ENCODE results near the gene ARHGAP28. TPM values are rescaled to one million over a fixed set of nuclear protein-coding genes. Genes with fewer than 3 reads are reported as not detected.

The ARHGAP28 gene
- total RNA-seq, 3 donors from 2014 or later: 7.3 to 13.0 (median 10.8) TPM

DNA sequence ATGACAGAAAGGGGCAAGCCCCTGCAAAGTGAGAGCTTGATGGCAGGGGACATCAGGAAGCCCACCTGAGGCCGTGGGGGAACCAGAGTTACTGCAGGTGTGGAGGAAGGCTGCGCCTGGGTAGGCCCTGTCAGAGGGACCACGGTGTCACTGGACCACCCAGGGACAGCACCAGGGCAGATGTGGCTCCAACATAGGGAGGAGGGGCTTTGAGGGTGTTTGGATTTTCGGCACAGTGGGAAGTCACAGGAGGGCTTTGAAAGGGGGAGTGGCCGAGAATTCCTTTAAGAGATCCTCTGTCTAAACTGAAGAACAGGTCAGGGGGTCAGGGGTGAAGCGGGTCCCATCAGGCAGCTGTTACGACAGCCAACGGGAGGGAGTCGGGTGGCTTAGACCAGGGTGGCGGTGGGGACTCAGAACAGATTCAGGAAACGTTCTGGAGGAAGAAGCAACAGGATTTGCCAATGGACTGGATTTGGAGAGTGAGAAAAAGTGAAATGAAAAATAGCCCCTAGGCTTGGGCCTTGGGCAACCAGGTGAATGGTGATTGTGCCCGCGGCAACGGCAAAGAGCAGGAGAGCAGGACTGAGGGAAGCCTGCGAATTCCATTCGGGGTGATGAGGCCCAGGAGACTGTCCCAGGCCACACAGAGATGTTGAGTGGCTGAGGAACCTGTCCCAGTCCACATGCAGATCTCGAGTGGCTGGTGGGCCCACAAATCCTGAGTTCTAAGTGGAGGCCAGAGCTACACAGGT lies 222.0 kb downstream of the ARHGAP28 start:
- H3K27ac ChIP-seq: no peak overlapping the region
- no peak overlapping the region for H3K4me3 ChIP-seq
- no peaks in the 10 kb centered on the region for H3K27me3 ChIP-seq
- intact Hi-C loops (cut with DNase I; ENCODE audit: low total_unique reads): no loop called here
- TF ChIP-seq, protein P1, sequence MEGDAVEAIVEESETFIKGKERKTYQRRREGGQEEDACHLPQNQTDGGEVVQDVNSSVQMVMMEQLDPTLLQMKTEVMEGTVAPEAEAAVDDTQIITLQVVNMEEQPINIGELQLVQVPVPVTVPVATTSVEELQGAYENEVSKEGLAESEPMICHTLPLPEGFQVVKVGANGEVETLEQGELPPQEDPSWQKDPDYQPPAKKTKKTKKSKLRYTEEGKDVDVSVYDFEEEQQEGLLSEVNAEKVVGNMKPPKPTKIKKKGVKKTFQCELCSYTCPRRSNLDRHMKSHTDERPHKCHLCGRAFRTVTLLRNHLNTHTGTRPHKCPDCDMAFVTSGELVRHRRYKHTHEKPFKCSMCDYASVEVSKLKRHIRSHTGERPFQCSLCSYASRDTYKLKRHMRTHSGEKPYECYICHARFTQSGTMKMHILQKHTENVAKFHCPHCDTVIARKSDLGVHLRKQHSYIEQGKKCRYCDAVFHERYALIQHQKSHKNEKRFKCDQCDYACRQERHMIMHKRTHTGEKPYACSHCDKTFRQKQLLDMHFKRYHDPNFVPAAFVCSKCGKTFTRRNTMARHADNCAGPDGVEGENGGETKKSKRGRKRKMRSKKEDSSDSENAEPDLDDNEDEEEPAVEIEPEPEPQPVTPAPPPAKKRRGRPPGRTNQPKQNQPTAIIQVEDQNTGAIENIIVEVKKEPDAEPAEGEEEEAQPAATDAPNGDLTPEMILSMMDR (IDR thresholded peaks at IDR 0.05): no peak
- no peak for TF ChIP-seq POLR2AphosphoS5 (IDR thresholded peaks at IDR 0.05)
- no peaks in the 10 kb centered on the region for H3K36me3 ChIP-seq
- H3K9me3 ChIP-seq: no peaks in the 10 kb centered on the region
- no peaks in the 10 kb centered on the region for H3K4me1 ChIP-seq
- DNase-seq (ENCODE audit: low spot score in 2 of 2): no peak

DNA sequence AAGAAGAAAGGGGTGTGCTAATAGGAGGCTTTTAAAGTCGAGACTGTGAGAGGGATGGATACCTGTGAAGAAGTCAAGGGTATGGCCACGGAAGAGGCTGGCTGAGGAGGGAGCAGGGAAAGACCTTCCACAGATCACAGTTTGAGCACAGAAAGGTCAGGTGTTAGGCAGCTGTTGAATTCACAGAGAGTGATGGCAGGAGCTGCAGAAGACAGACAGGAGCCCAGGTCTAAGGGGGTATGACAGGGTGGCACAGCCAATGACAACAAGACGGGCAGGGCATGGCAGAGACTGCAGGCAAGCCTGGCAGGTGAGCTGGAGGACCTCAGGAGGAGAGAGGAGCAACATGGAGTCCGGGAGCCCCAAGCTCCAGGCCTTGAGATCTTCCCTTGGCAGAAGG lies 225.0 kb downstream of the ARHGAP28 start:
- no peaks in the 10 kb centered on the region for H3K9me3 ChIP-seq
- no peaks in the 10 kb centered on the region for H3K4me1 ChIP-seq
- no peak overlapping the region for H3K27ac ChIP-seq
- H3K36me3 ChIP-seq: no peaks in the 10 kb centered on the region
- H3K27me3 ChIP-seq: no peaks in the 10 kb centered on the region
- no peak for TF ChIP-seq POLR2A (IDR thresholded peaks at IDR 0.05)
- intact Hi-C loops (cut with DNase I; ENCODE audit: low total_unique reads): no loop called here
- no peak for DNase-seq (ENCODE audit: low spot score in 2 of 2)
- H3K4me3 ChIP-seq: no peak overlapping the region

DNA sequence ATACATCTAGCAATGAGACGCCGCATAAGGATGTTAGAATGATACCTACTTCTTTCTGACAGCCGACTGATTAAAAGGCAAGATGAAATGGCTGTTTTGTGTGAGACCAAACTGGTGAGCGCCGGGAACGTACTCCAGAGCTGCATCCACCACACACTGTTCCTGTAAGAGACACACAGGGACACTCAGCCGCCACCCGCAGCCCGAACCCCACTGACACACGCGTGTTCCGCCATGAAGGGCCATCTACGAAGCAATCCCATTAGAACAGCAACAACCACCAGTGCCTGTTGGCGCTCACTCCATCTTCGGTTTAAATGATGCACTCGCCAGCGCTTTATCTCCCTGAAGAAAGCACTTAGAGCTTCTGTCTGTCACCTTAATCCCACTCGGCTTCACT lies 225.8 kb downstream of the ARHGAP28 start:
- Histone ChIP-seq H3K4me1 (no peaks in the 10 kb centered on the region), H3K36me3 (no peaks in the 10 kb centered on the region), H3K4me3 (no peak overlapping the region), H3K27ac (no peak overlapping the region), H3K9me3 (no peaks in the 10 kb centered on the region), H3K27me3 (no peaks in the 10 kb centered on the region)
- TF ChIP-seq POLR2AphosphoS5 (IDR thresholded peaks at IDR 0.05) (no peak), POLR2A (IDR thresholded peaks at IDR 0.05) (no peak)
- TF ChIP-seq, protein P1 (IDR thresholded peaks at IDR 0.05): no peak
- intact Hi-C loops (cut with DNase I; ENCODE audit: low total_unique reads): no loop called here
- no peak for DNase-seq (ENCODE audit: low spot score in 2 of 2)

DNA sequence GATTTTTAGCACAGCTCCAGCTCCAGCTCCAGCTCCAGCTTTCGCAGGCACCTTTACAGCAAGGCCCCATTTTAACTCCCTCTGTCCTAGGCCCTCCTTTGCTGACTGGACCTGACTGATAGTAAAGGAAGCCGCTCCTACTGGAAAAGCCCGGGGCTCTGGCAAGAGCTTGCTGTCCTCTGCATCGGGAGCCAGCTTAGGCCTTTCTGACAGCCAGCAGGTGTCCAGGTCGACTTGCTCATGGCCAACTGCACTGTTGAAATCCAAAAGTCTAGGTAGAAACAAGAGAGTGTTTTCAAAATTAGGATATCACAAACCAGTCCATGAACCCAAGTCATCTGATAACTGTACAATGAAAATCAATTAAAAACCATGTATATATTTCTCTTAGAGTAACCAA lies 227.0 kb downstream of the ARHGAP28 start:
- H3K36me3 ChIP-seq: no peaks in the 10 kb centered on the region
- H3K4me3 ChIP-seq: no peak overlapping the region
- TF ChIP-seq POLR2A (IDR thresholded peaks at IDR 0.05): no peak
- TF ChIP-seq, protein P1 (IDR thresholded peaks at IDR 0.05): no peak
- TF ChIP-seq POLR2AphosphoS5 (IDR thresholded peaks at IDR 0.05): no peak
- H3K4me1 ChIP-seq: no peaks in the 10 kb centered on the region
- H3K27ac ChIP-seq: no peak overlapping the region
- no peak for DNase-seq (ENCODE audit: low spot score in 2 of 2)
- no peaks in the 10 kb centered on the region for H3K9me3 ChIP-seq
- H3K27me3 ChIP-seq: no peaks in the 10 kb centered on the region
- intact Hi-C loops (cut with DNase I; ENCODE audit: low total_unique reads): no loop called here

DNA sequence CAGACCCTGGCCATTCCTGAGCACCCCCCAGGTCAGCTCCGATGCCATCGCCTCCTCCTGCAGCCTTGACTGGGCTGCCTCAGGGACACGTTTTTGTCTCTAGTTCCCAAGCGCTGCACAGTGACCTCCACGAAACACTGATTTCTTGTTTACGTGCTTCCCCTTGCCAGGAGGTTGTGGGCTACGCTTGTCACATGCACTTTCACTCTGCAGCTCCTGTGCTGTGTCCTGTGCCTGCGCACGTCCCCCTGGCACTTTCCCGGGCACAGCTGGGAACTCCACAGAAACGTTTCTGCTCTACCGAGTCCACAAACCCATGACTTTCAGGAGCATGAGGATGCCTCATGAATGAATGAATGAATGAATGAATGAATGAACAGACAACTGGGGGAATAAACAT lies 227.5 kb downstream of the ARHGAP28 start:
- Histone ChIP-seq H3K4me1 (no peaks in the 10 kb centered on the region), H3K9me3 (no peaks in the 10 kb centered on the region), H3K27ac (no peak overlapping the region), H3K27me3 (no peaks in the 10 kb centered on the region), H3K4me3 (no peak overlapping the region), H3K36me3 (no peaks in the 10 kb centered on the region)
- intact Hi-C loops (cut with DNase I; ENCODE audit: low total_unique reads): no loop called here
- TF ChIP-seq POLR2AphosphoS5 (IDR thresholded peaks at IDR 0.05) (no peak), POLR2A (IDR thresholded peaks at IDR 0.05) (no peak)
- TF ChIP-seq, protein P1 (IDR thresholded peaks at IDR 0.05): no peak
- no peak for DNase-seq (ENCODE audit: low spot score in 2 of 2)
